Liver (tissue), 9 donors: Measurements from ENCODE around the gene SLC34A3. TPM values are rescaled to one million over a fixed set of nuclear protein-coding genes. Genes with fewer than 3 reads are reported as not detected.

Source experiments
- DNase-seq: peaks from one replicate; pipeline ENCODE4 v3.0.0-alpha.2; 2017; ENCODE audit warnings: low spot score
- H3K27ac ChIP-seq, 2 donors: one replicate each; pipeline ENCODE4 v1.7.0; 2013; ENCODE audit warnings: inconsistent platforms in 2 of 2, low read length in 2 of 2, control low read depth in 1 of 2, low read depth in 1 of 2, mild to moderate bottlenecking in 1 of 2
- H3K27me3 ChIP-seq, 4 donors: one replicate each; pipeline versions ENCODE4 v1.6.1 to v1.7.0; 2013; ENCODE audit warnings: low read length in 3 of 4, inconsistent platforms in 1 of 4, mild to moderate bottlenecking in 1 of 4, moderate library complexity in 1 of 4; ENCODE audit not compliant: control insufficient read depth in 4 of 4, insufficient read depth in 4 of 4
- H3K36me3 ChIP-seq, 4 donors: one replicate each; pipeline versions ENCODE4 v1.6.1 to v1.7.0; 2013; ENCODE audit warnings: low read length in 3 of 4, mild to moderate bottlenecking in 3 of 4, low read depth in 1 of 4, moderate library complexity in 1 of 4; ENCODE audit not compliant: control insufficient read depth in 4 of 4, insufficient read depth in 3 of 4
- H3K4me1 ChIP-seq, 4 donors: one replicate each; pipeline versions ENCODE4 v1.6.1 to v1.7.0; 2013; ENCODE audit warnings: low read length in 3 of 4, mild to moderate bottlenecking in 3 of 4, moderate library complexity in 1 of 4; ENCODE audit not compliant: control insufficient read depth in 4 of 4, insufficient read depth in 4 of 4
- H3K4me3 ChIP-seq, 3 donors: one replicate each; pipeline versions ENCODE4 v1.6.1 to v1.7.0; 2013; ENCODE audit warnings: low read length in 3 of 3, control low read depth in 1 of 3, low read depth in 1 of 3, mild to moderate bottlenecking in 1 of 3
- H3K9ac ChIP-seq, 2 donors: one replicate each; pipeline ENCODE4 v1.7.0; 2013; ENCODE audit warnings: low read length in 2 of 2, mild to moderate bottlenecking in 2 of 2, moderate library complexity in 2 of 2, control low read depth in 1 of 2, low read depth in 1 of 2
- H3K9me3 ChIP-seq, 4 donors: one replicate each; pipeline versions ENCODE4 v1.6.1 to v1.7.0; 2013; ENCODE audit warnings: low read length in 3 of 4; ENCODE audit not compliant: control insufficient read depth in 4 of 4
- ATF3 ChIP-seq: IDR thresholded peaks from 2 replicates; pipeline ENCODE4 v1.6.1; 2016; ENCODE audit warnings: antibody characterized with exemption
- CTCF ChIP-seq: fragments of 150-350 bp; IDR thresholded peaks from 2 replicates; pipeline ENCODE4 v1.5.1; 2017; ENCODE audit warnings: improper control_type of control experiment, low read depth, low read length; ENCODE audit not compliant: missing input control
- EGR1 ChIP-seq, 2 donors: IDR thresholded peaks; 2 replicates each; pipeline ENCODE4 v1.6.1; 2016 to 2018; ENCODE audit warnings: antibody characterized with exemption in 2 of 2, low read depth in 2 of 2
- FOXA1 ChIP-seq: IDR thresholded peaks from 2 replicates; pipeline ENCODE4 v1.6.1; 2016; ENCODE audit warnings: antibody characterized with exemption
- FOXA2 ChIP-seq: IDR thresholded peaks from 2 replicates; pipeline ENCODE4 v1.6.1; 2016; ENCODE audit warnings: antibody characterized with exemption
- GABPA ChIP-seq, 2 donors: IDR thresholded peaks in 1 of 2; conservative IDR thresholded peaks in 1 of 2; 2 replicates each; pipeline ENCODE4 v1.6.1; 2016; ENCODE audit warnings: antibody characterized with exemption in 2 of 2, mild to moderate bottlenecking in 1 of 2, moderate library complexity in 1 of 2
- HNF4A ChIP-seq, 2 donors: conservative IDR thresholded peaks; 2 replicates each; pipeline ENCODE4 v1.6.1; 2016; ENCODE audit warnings: antibody characterized with exemption in 2 of 2, mild to moderate bottlenecking in 2 of 2
- HNF4G ChIP-seq: IDR thresholded peaks from 2 replicates; pipeline ENCODE4 v1.6.1; 2016; ENCODE audit warnings: antibody characterized with exemption
- JUND ChIP-seq, 2 donors: IDR thresholded peaks; 2 replicates each; pipeline ENCODE4 v1.6.1; 2016; ENCODE audit warnings: antibody characterized with exemption in 2 of 2
- NR2F2 ChIP-seq: IDR thresholded peaks from 2 replicates; pipeline ENCODE4 v1.6.1; 2016; ENCODE audit warnings: antibody characterized with exemption
- REST ChIP-seq: IDR thresholded peaks from 2 replicates; pipeline ENCODE4 v1.6.1; 2016; ENCODE audit warnings: antibody characterized with exemption, mild to moderate bottlenecking
- RXRA ChIP-seq, 2 donors: IDR thresholded peaks; 2 replicates each; pipeline ENCODE4 v1.6.1; 2017 to 2018; ENCODE audit warnings: antibody characterized with exemption in 2 of 2, mild to moderate bottlenecking in 1 of 2
- SP1 ChIP-seq: IDR thresholded peaks from 2 replicates; pipeline ENCODE4 v1.6.1; 2018; ENCODE audit warnings: antibody characterized with exemption, mild to moderate bottlenecking
- TAF1 ChIP-seq: conservative IDR thresholded peaks from 2 replicates; pipeline ENCODE4 v1.6.1; 2016; ENCODE audit warnings: antibody characterized with exemption, mild to moderate bottlenecking
- WGBS: extraction: QIAGEN DNeasy Blood & Tissue Kit; methylation state at CpG from one replicate; pipeline ENCODE4 v1.1.7; 2013; 5-methylcytosine and 5-hydroxymethylcytosine counted together
- polyA plus RNA-seq, 2 donors: library from polyadenylated mRNA; stranded (reverse) in 1 of 2; unstranded in 1 of 2; fragments of 200-250 nt in 1 of 2; fragments of >200 nt in 1 of 2; fragmentation: Nextera tagmentation in 1 of 2; extraction: Ambion mirVana in 1 of 2; gene quantifications; one replicate each; pipeline versions ENCODE4 v1.2.1 to v1.2.3, GENCODE V29; 2013 to 2015
- total RNA-seq, 2 donors: library from RNA; depleted of rRNA; stranded (reverse); fragments of >200 nt; gene quantifications; one replicate each; pipeline ENCODE4 v1.2.3, GENCODE V29; 2014
- TF ChIP-seq, protein P1 (sequence below): IDR thresholded peaks from 2 replicates; pipeline ENCODE4 v1.6.1; 2016; ENCODE audit warnings: antibody characterized with exemption
- donor health status: healthy.
- donor health status: healthy.
- donor health status: healthy.
- donor health status: healthy.
- donor health status: healthy.

The SLC34A3 gene
- total and polyA plus RNA-seq, 4 donors: not detected

- Histone ChIP-seq H3K36me3 (no peaks in the 10 kb centered on the region), H3K27me3 (no peaks in the 10 kb centered on the region), H3K4me3 (peak overlapping the region in 1 of 3 donors; percentile 86), H3K9ac (no peak overlapping the region), H3K4me1 (peaks cover 10 to 30% (median 19%) of the 10 kb centered on the region in 4 donors), H3K27ac (no peak overlapping the region), H3K9me3 (no peaks in the 10 kb centered on the region)
- DNase-seq: peak; percentile 70
- 6% methylated on average over 61 of the region's 61 CpGs for WGBS
- peak; percentile 78 for TF ChIP-seq NR2F2
- TF ChIP-seq FOXA1: no peak
- no peak for TF ChIP-seq CTCF
- TF ChIP-seq EGR1 (IDR thresholded peaks at IDR 0.05; ENCODE audit: low read depth in 2 of 2): no peak
- TF ChIP-seq SP1: peak; percentile 37
- TF ChIP-seq TAF1: no peak
- no peak for TF ChIP-seq FOXA2
- no peak for TF ChIP-seq HNF4G
- TF ChIP-seq GABPA (IDR thresholded peaks at IDR 0.05 in 1 of 2, conservative IDR thresholded peaks at IDR 0.05 in 1 of 2): peak in 1 of 2 donors; percentile 20
- no peak for TF ChIP-seq JUND (IDR thresholded peaks at IDR 0.05)
- peak; percentile 59 to 71 for TF ChIP-seq RXRA (IDR thresholded peaks at IDR 0.05)
- TF ChIP-seq, protein P1, sequence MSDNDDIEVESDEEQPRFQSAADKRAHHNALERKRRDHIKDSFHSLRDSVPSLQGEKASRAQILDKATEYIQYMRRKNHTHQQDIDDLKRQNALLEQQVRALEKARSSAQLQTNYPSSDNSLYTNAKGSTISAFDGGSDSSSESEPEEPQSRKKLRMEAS: no peak
- no peak for TF ChIP-seq REST
- TF ChIP-seq HNF4A (conservative IDR thresholded peaks at IDR 0.05): peak; percentile 71 to 73
- TF ChIP-seq ATF3: no peak
Measured at GRCh38 chr9:137221506-137222111, 9.1 kb upstream of the SLC34A3 start.

GRCh38 chr9:137222190-137223077 lies 8.3 kb upstream of the SLC34A3 start, which contains the start of gene RNF208:
TSS of gene RNF208 (minus strand) at chr9:137222240. CDS start at chr9:137221212, 1,028 bp downstream.
- H3K27me3 ChIP-seq: no peaks in the 10 kb centered on the region
- no peak for TF ChIP-seq JUND (IDR thresholded peaks at IDR 0.05)
- TF ChIP-seq RXRA (IDR thresholded peaks at IDR 0.05): no peak
- no peak for TF ChIP-seq GABPA (IDR thresholded peaks at IDR 0.05 in 1 of 2, conservative IDR thresholded peaks at IDR 0.05 in 1 of 2)
- H3K9ac ChIP-seq: peak within 1 kb of the TSS in 1 of 2 donors; percentile 28
- H3K9me3 ChIP-seq: no peaks in the 10 kb centered on the region
- no peaks in the 10 kb centered on the region for H3K36me3 ChIP-seq
- peak within 1 kb of the TSS; percentile 8 to 86 (median 34) for H3K4me3 ChIP-seq
- DNase-seq: no peak
- WGBS: 4% methylated on average over 88 of the region's 88 CpGs
- H3K4me1 ChIP-seq: peaks cover 10 to 30% (median 19%) of the 10 kb centered on the region in 4 donors
- H3K27ac ChIP-seq: peak within 1 kb of the TSS; percentile 34 to 84
